GM19463 (cell line): ENCODE measurements around the gene SMIM13.
A peak's percentile ranks its signal among the peaks of the same experiment; 100 is the strongest.

Source experiments
- ATAC-seq: cut with Tn5 transposase; IDR thresholded peaks from one replicate; pipeline ENCODE4 v1.9.1; 2021; ENCODE audit warnings: mild to moderate bottlenecking, moderate library complexity; ENCODE audit not compliant: unreplicated experiment

Gene SMIM13

GRCh38 chr6:11120271-11121005 lies 26.8 kb downstream of the SMIM13 start:
- no peak for ATAC-seq

- ATAC-seq: no peak
Measured at GRCh38 chr6:11121851-11122250, 28.2 kb downstream of the SMIM13 start.

GRCh38 chr6:11122380-11122779 lies 28.7 kb downstream of the SMIM13 start:
- ATAC-seq: no peak

GRCh38 chr6:11123978-11124377 lies 30.3 kb downstream of the SMIM13 start:
- ATAC-seq: no peak

GRCh38 chr6:11126876-11127275 lies 33.2 kb downstream of the SMIM13 start:
- ATAC-seq: no peak

- ATAC-seq: no peak
Measured at GRCh38 chr6:11128608-11129007, 35.0 kb downstream of the SMIM13 start.

GRCh38 chr6:11129908-11130565 lies 36.4 kb downstream of the SMIM13 start:
- ATAC-seq: peak; percentile 82

- no peak for ATAC-seq
Measured at GRCh38 chr6:11130605-11131004, 37.0 kb downstream of the SMIM13 start.

GRCh38 chr6:11132194-11132888 lies 38.7 kb downstream of the SMIM13 start:
- no peak for ATAC-seq

- no peak for ATAC-seq
Measured at GRCh38 chr6:11133281-11133680, 39.6 kb downstream of the SMIM13 start.

GRCh38 chr6:11136809-11137208 lies 43.2 kb downstream of the SMIM13 start:
- no peak for ATAC-seq

- ATAC-seq: no peak
Measured at GRCh38 chr6:11139051-11139960, 45.7 kb downstream of the SMIM13 start.

- ATAC-seq: no peak
Measured at GRCh38 chr6:11140056-11140455, 46.4 kb downstream of the SMIM13 start.

GRCh38 chr6:11141295-11141694 lies 47.7 kb downstream of the SMIM13 start:
- no peak for ATAC-seq

GRCh38 chr6:11142296-11143027 lies 48.8 kb downstream of the SMIM13 start:
- no peak for ATAC-seq

GRCh38 chr6:11143394-11144371 lies 50.0 kb downstream of the SMIM13 start:
- ATAC-seq: no peak

- ATAC-seq: peak; percentile 88
Measured at GRCh38 chr6:11144393-11144851, 50.8 kb downstream of the SMIM13 start.

GRCh38 chr6:11146117-11146826 lies 52.6 kb downstream of the SMIM13 start:
- no peak for ATAC-seq
